Smooth muscle cell of the coronary artery (primary cell): ENCODE data around the gene GTSF1L. TPM values are rescaled to one million over a fixed set of nuclear protein-coding genes. Genes with fewer than 3 reads are reported as not detected.

Experiments used
- total RNA-seq: library from RNA; depleted of rRNA; stranded (reverse); fragments of >200 nt; gene quantifications from 2 replicates; pipeline ENCODE4 v1.2.3, GENCODE V29; 2014; ENCODE audit warnings: low replicate concordance

Gene GTSF1L
- total RNA-seq: not detected in 2 replicates

GRCh38 chr20:43726811-43727338, at the start of gene GTSF1L:
Gene GTSF1L, minus strand, starts transcription at chr20:43727002. Its CDS starts 308 bp downstream, at chr20:43726694.

Other genes starting within 250 kb of the GTSF1L start
- 3.3 and 4.4 TPM in 2 replicates for gene L3MBTL1, start 219.3 kb downstream of the GTSF1L start, total RNA-seq
- 0.15 and 0.47 TPM in 2 replicates for gene SGK2, start 168.0 kb downstream of the GTSF1L start, total RNA-seq
- 40.1 and 49.6 TPM in 2 replicates for gene IFT52, start 136.1 kb downstream of the GTSF1L start, total RNA-seq
- gene MYBL2, start 59.9 kb downstream of the GTSF1L start, total RNA-seq: 0.12 and 3.6 TPM in 2 replicates
- 0.12 and 2.0 TPM in 2 replicates for gene TOX2, start 187.8 kb upstream of the GTSF1L start, total RNA-seq